GM12892 (cell line): Measurements from ENCODE around the gene ABHD15.

Source experiments
- POLR2A ChIP-seq: IDR thresholded peaks from 2 replicates; pipeline ENCODE4 v1.6.1; 2011; ENCODE audit warnings: low read depth, low read length, control low read depth
- POLR2AphosphoS5 ChIP-seq: IDR thresholded peaks from 2 replicates; pipeline ENCODE4 v1.6.1; 2011; ENCODE audit warnings: low read depth, low read length, control low read depth
- TAF1 ChIP-seq: IDR thresholded peaks from 2 replicates; pipeline ENCODE4 v1.6.1; 2011; ENCODE audit warnings: low read depth, mild to moderate bottlenecking, control low read depth, low read length, borderline replicate concordance

- TF ChIP-seq TAF1 (no peak), POLR2AphosphoS5 (no peak), POLR2A (no peak)
Measured at GRCh38 chr17:29566473-29567303, at the start of gene ABHD15.
